Smooth muscle cell (in vitro differentiated cells): ENCODE results near the gene ADAM29. TPM values are rescaled to one million over a fixed set of nuclear protein-coding genes. Genes with fewer than 3 reads are reported as not detected.

Source experiments
- polyA plus RNA-seq: library from polyadenylated mRNA; unstranded; fragments of >200 nt; fragmentation: Nextera tagmentation; extraction: Ambion mirVana; gene quantifications from 2 replicates; pipeline ENCODE4 v1.2.1, GENCODE V29; 2016
- small RNA-seq: library from RNA; depleted of rRNA; stranded (forward); fragments of <200 nt; gene quantifications from one replicate; pipeline ENCODE3, GENCODE V24; 2014
- total RNA-seq: library from RNA; depleted of rRNA; stranded (reverse); fragments of >200 nt; gene quantifications from 2 replicates; pipeline ENCODE4 v1.2.3, GENCODE V29; 2014

ADAM29 gene
- total and polyA plus RNA-seq, 2 experiments from 2014 or later, result not detected

Small RNA genes lying within 50 kb of the gene (small RNA-seq; reads per million reads assigned to genes)
- not detected for gene AC105914.1

Other genes starting within 250 kb of the ADAM29 start
- not detected in 2 replicates for gene GLRA3, start 89.1 kb upstream of the ADAM29 start, total RNA-seq
- not detected in 2 replicates for gene GLRA3, start 89.1 kb upstream of the ADAM29 start, polyA plus RNA-seq